ENCODE data around the gene FBXO42.
A peak's percentile ranks its signal among the peaks of the same experiment; 100 is the strongest.

FBXO42 gene

GRCh38 chr1:16321176-16321867 is 31.0 kb downstream of the FBXO42 start:
- DNase-seq = no peak

- no peak for DNase-seq
Observed at GRCh38 chr1:16318555-16318954, 33.7 kb downstream of the FBXO42 start.

- DNase-seq = no peak
Observed at GRCh38 chr1:16315437-16315836, 36.8 kb downstream of the FBXO42 start.

GRCh38 chr1:16307222-16307621 is 45.1 kb downstream of the FBXO42 start:
- DNase-seq = no peak

- no peak for DNase-seq
Observed at GRCh38 chr1:16302709-16303627, 49.3 kb downstream of the FBXO42 start.

- DNase-seq = no peak
Observed at GRCh38 chr1:16300436-16300835, 51.8 kb downstream of the FBXO42 start.

GRCh38 chr1:16298653-16299052 is 53.6 kb downstream of the FBXO42 start:
- DNase-seq = no peak

GRCh38 chr1:16296643-16297042 is 55.6 kb downstream of the FBXO42 start:
- DNase-seq = no peak

GRCh38 chr1:16294219-16295212 is 57.8 kb downstream of the FBXO42 start:
- no peak for DNase-seq

GRCh38 chr1:16293538-16293937 is 58.7 kb downstream of the FBXO42 start:
- DNase-seq = no peak

- no peak for DNase-seq
Observed at GRCh38 chr1:16292739-16293138, 59.5 kb downstream of the FBXO42 start.

GRCh38 chr1:16289959-16290358 is 62.3 kb downstream of the FBXO42 start:
- DNase-seq = peak; percentile 17

- no peak for DNase-seq
Observed at GRCh38 chr1:16286122-16286521, 66.2 kb downstream of the FBXO42 start.

- peak; percentile 45 for DNase-seq
Observed at GRCh38 chr1:16281765-16282164, 70.5 kb downstream of the FBXO42 start.

GRCh38 chr1:16279186-16279585 is 73.1 kb downstream of the FBXO42 start:
- DNase-seq = no peak

- no peak for DNase-seq
Observed at GRCh38 chr1:16276302-16277030, 75.8 kb downstream of the FBXO42 start.

- DNase-seq = no peak
Observed at GRCh38 chr1:16275591-16275990, 76.7 kb downstream of the FBXO42 start.

- DNase-seq = no peak
Observed at GRCh38 chr1:16267690-16268180, 84.5 kb downstream of the FBXO42 start.

- no peak for DNase-seq
Observed at GRCh38 chr1:16266411-16267118, 85.7 kb downstream of the FBXO42 start.

- no peak for DNase-seq
Observed at GRCh38 chr1:16262067-16262466, 90.2 kb downstream of the FBXO42 start.

GRCh38 chr1:16260814-16261213 is 91.5 kb downstream of the FBXO42 start:
- no peak for DNase-seq
